Activated T-helper 17 cell treated with anti-CD3 and anti-CD28 coated beads, Interleukin-2, amount 50 U/mL, for 72 hours (primary cell): Measurements from ENCODE around the gene F2RL2. TPM values are rescaled to one million over a fixed set of nuclear protein-coding genes. Genes with fewer than 3 reads are reported as not detected.
"Not testable (repeated sequence)": the region's sequence is repeated elsewhere in the genome, so short reads cannot be mapped to it uniquely, and the experiment has no call there.

Experiments used
- ATAC-seq: fragments of 150-1000 bp; cut with Tn5 transposase; replicated peaks from 2 replicates; pipeline ENCODE4 v1.10.0; 2021; ENCODE audit warnings: mild to moderate bottlenecking, moderate library complexity
- H3K27ac Mint-ChIP-seq: one replicate; pipeline ENCODE4 v1.8.0; 2022; ENCODE audit warnings: mixed read lengths
- H3K27me3 Mint-ChIP-seq: one replicate; pipeline ENCODE4 v1.8.0; 2022; ENCODE audit warnings: mixed read lengths
- H3K36me3 Mint-ChIP-seq: one replicate; pipeline ENCODE4 v1.8.0; 2022; ENCODE audit warnings: low read depth, mild to moderate bottlenecking, mixed read lengths
- H3K4me1 Mint-ChIP-seq: one replicate; pipeline ENCODE4 v1.8.0; 2022; ENCODE audit warnings: mixed read lengths
- H3K4me3 Mint-ChIP-seq: one replicate; pipeline ENCODE4 v1.8.0; 2022; ENCODE audit warnings: mild to moderate bottlenecking, mixed read lengths
- H3K9me3 Mint-ChIP-seq: one replicate; pipeline ENCODE4 v1.8.0; 2022; ENCODE audit warnings: mixed read lengths
- total RNA-seq, 2 donors: library from RNA; stranded (reverse); gene quantifications; one replicate each; pipeline ENCODE4 v1.2.3, GENCODE V29; 2022

The F2RL2 gene
- total RNA-seq, 2 donors from 2014 or later = 1.1 TPM; not detected in 1

DNA sequence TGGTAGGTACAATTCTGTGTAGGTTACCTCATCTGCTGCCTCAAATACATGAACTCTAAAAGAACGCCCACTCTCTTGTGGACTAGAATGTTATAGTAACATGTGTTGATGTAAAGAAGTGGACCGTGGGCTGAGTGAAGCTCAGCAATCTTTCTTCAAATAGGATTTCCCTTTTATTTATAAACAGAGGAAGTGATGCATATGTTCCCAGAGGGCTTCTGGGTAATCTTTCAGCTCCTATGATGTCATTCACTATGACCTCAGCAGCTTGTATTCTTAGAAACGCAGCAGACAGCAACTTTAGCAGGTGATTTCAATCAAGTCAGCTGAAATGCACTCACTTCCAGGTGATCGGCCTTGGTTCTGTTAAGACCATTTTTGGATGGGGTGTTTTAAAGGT, 14.4 kb downstream of the F2RL2 start:
- no peaks in the 10 kb centered on the region for H3K27me3 Mint-ChIP-seq
- peak; percentile 83 for ATAC-seq
- H3K4me3 Mint-ChIP-seq = peak overlapping the region; percentile 49
- H3K36me3 Mint-ChIP-seq = peaks cover 100% of the 10 kb centered on the region
- H3K9me3 Mint-ChIP-seq = no peaks in the 10 kb centered on the region
- peak overlapping the region; percentile 85 for H3K27ac Mint-ChIP-seq
- H3K4me1 Mint-ChIP-seq = peaks cover 22% of the 10 kb centered on the region

DNA sequence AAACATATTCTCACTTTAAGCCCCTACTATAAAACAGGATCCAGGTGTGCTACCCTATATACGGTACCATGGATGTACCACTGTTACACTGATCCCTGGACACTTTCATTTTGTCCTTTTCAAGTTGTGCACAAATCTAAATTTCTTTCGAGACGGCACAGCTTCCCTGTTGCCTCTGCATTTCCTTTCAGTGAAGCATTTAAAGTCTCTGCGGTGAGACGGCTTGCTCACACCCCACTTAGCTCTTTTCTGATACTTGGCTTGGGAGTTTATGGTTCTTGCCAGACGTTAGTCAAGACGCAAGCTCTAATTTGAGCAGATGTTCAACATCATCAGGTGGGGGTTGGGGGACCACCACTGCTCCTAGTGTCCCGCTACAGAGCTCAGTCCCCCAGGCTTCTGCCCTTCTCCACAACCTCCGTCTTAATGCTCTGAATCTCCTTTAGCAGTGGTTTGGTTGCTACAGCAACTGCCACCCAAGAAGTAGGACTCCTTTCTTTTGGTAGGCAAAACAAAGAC, 15.8 kb downstream of the F2RL2 start:
- ATAC-seq = no peak
- Mint-ChIP-seq H3K36me3 (peaks cover 100% of the 10 kb centered on the region), H3K9me3 (no peaks in the 10 kb centered on the region)

DNA sequence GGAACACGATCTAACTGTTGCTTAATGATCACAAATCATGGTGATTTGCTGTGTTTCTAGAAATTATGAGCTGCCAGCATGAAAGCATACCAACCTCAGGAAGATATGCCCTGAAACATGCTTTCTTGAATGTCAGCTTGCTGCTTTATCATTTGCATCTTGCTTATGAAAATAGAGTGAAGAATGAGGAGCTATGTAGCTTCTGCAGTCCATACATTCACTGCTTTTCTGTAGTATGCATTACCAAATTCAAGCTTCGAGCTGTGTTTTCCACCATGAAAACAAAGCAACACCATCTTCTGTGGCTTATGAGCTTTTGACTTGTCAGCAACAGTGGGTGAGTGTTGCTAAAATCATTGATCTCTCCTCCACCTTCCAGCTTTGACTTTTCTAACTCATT, 16.5 kb downstream of the F2RL2 start:
- H3K9me3 Mint-ChIP-seq = no peaks in the 10 kb centered on the region
- H3K4me3 Mint-ChIP-seq = no peak overlapping the region
- no peaks in the 10 kb centered on the region for H3K27me3 Mint-ChIP-seq
- peaks cover 100% of the 10 kb centered on the region for H3K36me3 Mint-ChIP-seq
- peaks cover 22% of the 10 kb centered on the region for H3K4me1 Mint-ChIP-seq
- peak overlapping the region; percentile 60 for H3K27ac Mint-ChIP-seq
- peak; percentile 16 for ATAC-seq

More for the DNA sequence above, 15.8 kb downstream of the F2RL2 start:
- no peaks in the 10 kb centered on the region for H3K27me3 Mint-ChIP-seq
- peak overlapping the region; percentile 30 for H3K4me3 Mint-ChIP-seq
- peak overlapping the region; percentile 50 for H3K27ac Mint-ChIP-seq
- H3K4me1 Mint-ChIP-seq = peaks cover 22% of the 10 kb centered on the region

DNA sequence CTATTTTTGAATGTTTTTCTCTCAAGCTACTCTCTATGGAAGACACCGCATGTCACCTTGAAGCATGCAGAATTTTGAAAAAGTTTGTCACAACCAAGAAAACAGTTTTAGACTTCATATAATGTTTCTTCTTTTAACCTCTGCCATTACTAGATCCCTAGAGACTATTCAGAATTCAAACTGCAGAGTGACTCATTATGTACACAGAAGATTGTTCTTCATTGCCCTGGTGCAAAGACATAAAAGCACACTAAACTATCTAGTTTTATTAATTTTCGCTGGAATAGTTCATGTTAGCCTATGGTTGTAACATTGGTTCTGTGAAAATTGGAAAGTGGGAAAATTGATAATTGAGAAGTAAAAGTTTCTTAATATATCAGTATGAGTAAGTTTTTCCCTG, 18.4 kb downstream of the F2RL2 start:
- Mint-ChIP-seq H3K4me3 (no peak overlapping the region), H3K4me1 (peaks cover 18% of the 10 kb centered on the region), H3K36me3 (peaks cover 98% of the 10 kb centered on the region), H3K27ac (no peak overlapping the region), H3K9me3 (no peaks in the 10 kb centered on the region), H3K27me3 (no peaks in the 10 kb centered on the region)
- ATAC-seq = no peak

DNA sequence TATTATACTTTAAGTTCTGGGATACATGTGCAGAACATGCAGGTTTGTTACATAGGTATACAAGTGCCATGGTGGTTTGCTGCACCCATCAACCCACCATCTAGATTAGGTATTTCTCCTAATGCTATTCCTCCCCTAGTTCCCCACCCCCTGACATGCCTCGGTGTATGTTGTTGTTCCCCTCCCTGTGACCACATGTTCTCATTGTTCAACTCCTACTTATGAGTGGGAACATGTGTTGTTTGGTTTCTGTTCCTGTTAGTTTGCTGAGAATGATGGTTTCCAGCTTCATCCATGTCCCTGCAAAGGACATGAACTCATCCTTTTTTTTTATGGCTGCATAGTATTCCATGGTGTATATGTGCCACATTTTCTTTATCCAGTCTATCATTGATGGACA, 19.2 kb downstream of the F2RL2 start:
- not testable (repeated sequence) for ATAC-seq, H3K27me3 Mint-ChIP-seq, H3K9me3 Mint-ChIP-seq, H3K4me3 Mint-ChIP-seq
- Mint-ChIP-seq H3K4me1 (peaks cover 18% of the 10 kb centered on the region), H3K27ac (peak overlapping the region; percentile 29), H3K36me3 (peaks cover 98% of the 10 kb centered on the region)

DNA sequence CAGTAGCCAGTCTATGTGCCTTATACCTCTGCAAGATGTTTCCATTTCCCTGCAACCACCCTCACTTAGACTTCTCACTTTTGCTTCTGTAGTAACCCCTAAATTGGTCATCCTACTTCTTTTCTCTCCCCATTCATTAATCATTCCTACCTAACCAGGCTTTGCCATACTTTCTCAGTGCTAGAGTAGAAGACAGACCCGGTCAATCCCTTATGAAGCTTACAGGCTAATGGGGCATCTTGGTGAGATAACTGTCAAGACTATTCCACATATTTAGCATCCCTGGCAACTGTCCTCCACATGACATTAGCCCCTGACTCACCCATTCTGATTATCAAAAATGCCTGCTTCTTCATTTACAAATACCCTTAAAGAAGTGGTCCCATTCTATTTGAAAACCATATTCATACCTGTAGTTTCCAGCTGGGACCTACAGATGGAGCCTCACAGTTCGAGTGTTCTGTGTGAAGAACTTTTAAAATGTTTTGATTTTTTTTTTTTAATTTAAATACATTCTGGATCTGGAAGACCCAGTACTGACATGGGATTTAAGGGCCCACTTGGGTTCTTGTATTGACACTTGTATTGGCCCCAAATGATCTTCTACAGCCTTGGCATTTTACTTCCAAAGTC, 21.0 kb downstream of the F2RL2 start:
- no peak overlapping the region for H3K27ac Mint-ChIP-seq
- peaks cover 5% of the 10 kb centered on the region for H3K4me1 Mint-ChIP-seq
- H3K4me3 Mint-ChIP-seq = no peak overlapping the region
- ATAC-seq = no peak
- H3K9me3 Mint-ChIP-seq = no peaks in the 10 kb centered on the region
- H3K36me3 Mint-ChIP-seq = peaks cover 97% of the 10 kb centered on the region
- H3K27me3 Mint-ChIP-seq = no peaks in the 10 kb centered on the region

DNA sequence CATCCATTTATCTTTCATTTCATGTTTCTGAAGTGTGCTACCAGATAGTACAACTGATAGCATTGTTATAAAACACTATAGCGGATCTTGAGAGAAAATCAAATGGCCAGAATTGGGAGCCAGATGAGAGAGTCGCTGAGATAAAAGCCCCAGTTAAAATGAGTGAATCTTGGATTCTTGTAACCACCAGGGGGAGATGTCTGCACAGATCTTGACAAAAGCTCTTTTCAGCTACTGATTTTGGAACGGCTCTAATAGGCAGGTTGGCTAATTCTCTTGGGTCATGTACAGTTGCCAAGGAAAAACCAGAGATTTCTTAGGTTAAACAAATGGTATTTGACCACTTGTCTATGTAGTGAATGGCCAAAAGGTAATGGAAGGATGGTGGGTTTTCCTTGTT, 21.7 kb downstream of the F2RL2 start:
- no peaks in the 10 kb centered on the region for H3K27me3 Mint-ChIP-seq
- H3K4me3 Mint-ChIP-seq = no peak overlapping the region
- no peak overlapping the region for H3K27ac Mint-ChIP-seq
- H3K9me3 Mint-ChIP-seq = no peaks in the 10 kb centered on the region
- peaks cover 5% of the 10 kb centered on the region for H3K4me1 Mint-ChIP-seq
- peak; percentile 56 for ATAC-seq
- peaks cover 97% of the 10 kb centered on the region for H3K36me3 Mint-ChIP-seq

DNA sequence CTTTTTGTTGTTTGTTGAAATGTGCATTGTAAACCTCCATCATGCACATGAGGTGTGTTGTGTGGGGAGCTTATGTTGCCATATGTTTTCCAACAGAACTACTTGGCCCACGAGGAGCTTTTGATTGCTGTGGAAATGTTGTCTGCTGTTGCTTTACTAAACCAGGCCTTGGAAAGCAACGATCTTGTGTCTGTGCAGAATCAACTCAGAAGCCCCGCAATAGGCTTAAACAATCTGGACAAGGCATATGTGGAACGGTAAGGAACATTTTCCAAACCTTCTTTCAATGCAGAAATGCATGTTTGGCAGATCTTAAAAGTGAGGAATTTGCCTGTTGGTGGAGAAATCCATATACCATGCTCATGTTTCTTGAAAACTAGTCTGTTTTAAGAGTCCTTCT, 22.5 kb downstream of the F2RL2 start:
- Mint-ChIP-seq H3K4me1 (peaks cover 10% of the 10 kb centered on the region), H3K27ac (no peak overlapping the region), H3K36me3 (peaks cover 97% of the 10 kb centered on the region), H3K9me3 (no peaks in the 10 kb centered on the region), H3K4me3 (no peak overlapping the region), H3K27me3 (no peaks in the 10 kb centered on the region)
- no peak for ATAC-seq

DNA sequence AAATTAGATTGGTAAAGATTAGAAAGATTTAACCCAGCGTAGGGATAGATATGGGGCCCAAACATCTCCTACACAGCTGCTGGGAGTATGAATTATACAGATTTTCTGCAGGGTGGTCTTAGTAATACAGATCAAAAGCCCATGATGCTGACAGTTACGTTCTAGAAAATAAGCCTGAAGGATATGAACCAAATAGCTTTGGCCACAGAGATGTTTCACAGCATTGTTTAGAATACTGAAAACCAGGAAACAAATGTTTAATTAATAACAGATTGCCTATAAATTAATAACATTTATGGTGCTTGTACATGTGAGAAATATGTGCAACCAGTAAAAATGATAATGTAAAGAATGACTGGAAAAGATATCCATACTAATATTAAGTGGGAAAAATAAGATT, 24.7 kb downstream of the F2RL2 start:
- no peaks in the 10 kb centered on the region for H3K9me3 Mint-ChIP-seq
- H3K36me3 Mint-ChIP-seq = peaks cover 96% of the 10 kb centered on the region
- ATAC-seq = no peak
- H3K4me1 Mint-ChIP-seq = peaks cover 5% of the 10 kb centered on the region
- H3K27ac Mint-ChIP-seq = no peak overlapping the region
- no peaks in the 10 kb centered on the region for H3K27me3 Mint-ChIP-seq
- H3K4me3 Mint-ChIP-seq = no peak overlapping the region

DNA sequence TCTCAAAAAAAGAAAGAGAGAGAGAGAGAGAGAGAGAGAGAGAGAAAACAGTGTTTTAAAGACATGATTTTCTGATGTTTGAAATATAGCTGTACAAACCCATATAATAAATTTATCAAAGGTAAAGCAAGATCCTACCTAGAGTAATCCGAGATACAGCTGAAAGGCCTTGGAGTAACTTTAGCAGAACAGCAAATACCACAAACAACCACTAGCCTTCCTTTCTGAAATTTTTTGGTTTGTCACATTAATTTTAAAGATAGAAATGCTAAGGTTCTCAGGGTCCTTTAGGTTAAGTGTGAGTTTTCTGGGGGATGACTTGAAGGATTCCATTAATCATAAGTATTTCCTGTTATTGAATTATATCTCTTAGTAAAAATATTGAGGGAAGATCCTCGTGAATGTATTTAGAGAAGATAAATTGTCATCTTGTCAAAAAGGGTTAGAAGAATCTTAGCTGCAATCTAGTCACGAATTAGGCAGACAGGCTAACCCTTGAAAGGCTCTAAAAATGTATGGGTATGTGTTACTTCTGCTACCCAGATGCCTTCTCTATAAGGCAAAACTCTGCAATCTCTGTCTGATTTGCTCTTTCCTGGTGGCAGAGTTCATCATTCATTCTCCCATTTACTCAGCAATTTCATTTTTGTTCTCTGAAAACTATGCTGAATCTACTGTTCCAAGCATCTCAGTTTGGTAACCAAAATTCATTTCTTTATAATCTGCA, 27.3 kb downstream of the F2RL2 start:
- H3K27ac Mint-ChIP-seq = peak overlapping the region; percentile 64
- peaks cover 96% of the 10 kb centered on the region for H3K36me3 Mint-ChIP-seq
- no peak overlapping the region for H3K4me3 Mint-ChIP-seq
- no peaks in the 10 kb centered on the region for H3K27me3 Mint-ChIP-seq
- peaks cover 5% of the 10 kb centered on the region for H3K4me1 Mint-ChIP-seq
- H3K9me3 Mint-ChIP-seq = no peaks in the 10 kb centered on the region
- ATAC-seq = no peak

DNA sequence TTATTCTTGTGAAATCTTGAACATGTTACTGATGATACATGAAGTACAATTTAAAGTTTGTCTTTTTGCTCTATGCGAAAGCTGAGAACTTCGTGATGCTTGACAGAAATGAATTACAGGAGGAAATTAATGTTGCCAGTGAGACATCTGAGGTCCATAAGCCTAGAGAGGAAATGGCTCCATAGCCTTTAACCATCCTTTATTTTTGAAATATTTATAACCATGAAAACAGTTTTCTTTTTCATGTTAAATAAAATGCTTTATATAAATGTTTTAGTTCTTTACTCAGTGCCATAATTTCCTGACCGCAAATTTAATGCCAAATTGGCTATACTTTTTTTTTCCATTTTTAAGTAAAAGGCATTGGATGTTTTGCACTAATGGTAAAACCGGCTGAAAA, 29.1 kb downstream of the F2RL2 start:
- Mint-ChIP-seq H3K4me1 (peaks cover 5% of the 10 kb centered on the region), H3K36me3 (peaks cover 97% of the 10 kb centered on the region), H3K27me3 (no peaks in the 10 kb centered on the region), H3K9me3 (no peaks in the 10 kb centered on the region), H3K27ac (no peak overlapping the region), H3K4me3 (no peak overlapping the region)
- ATAC-seq = no peak

DNA sequence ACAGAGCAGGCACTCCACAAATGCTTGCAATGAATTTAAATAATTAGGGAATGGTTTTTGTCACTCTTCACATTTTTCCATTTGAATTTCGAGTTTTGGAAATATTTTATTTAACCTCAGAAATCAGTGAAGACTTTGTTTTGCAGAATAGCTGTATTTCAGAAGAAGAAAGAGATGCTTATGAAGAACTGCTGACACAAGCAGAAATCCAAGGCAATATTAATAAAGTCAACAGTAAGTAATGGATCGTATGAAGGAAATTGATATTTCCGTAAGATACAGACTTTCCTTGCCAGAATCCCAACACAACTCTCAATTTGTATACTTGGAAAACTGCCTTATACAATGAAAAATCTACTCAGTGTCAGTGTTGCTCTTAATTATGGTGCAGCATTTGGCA, 30.5 kb downstream of the F2RL2 start:
- Mint-ChIP-seq H3K4me3 (no peak overlapping the region), H3K4me1 (peaks cover 5% of the 10 kb centered on the region), H3K36me3 (peaks cover 90% of the 10 kb centered on the region), H3K27ac (no peak overlapping the region), H3K27me3 (no peaks in the 10 kb centered on the region), H3K9me3 (no peaks in the 10 kb centered on the region)
- ATAC-seq = no peak

DNA sequence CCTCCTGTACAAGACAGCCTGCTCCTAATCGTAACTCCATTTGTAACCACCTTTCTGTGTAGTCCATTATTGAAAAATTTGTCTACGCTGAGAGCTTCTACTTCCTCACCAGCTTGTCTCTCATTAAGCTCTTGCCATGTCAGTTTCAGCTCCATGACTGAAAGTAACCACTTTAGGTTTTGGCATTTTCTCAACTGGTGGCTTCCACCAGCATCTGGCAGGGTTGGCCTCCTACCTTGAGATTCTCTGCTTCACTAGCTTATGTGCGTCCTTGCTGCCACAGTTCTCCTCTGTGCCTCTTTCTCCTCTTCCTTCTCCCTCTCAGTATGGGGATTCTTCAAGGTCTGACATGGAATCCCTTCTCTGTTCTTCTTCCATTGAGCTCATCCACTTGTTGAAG, 31.8 kb downstream of the F2RL2 start:
- Mint-ChIP-seq H3K27ac (peak overlapping the region; percentile 32), H3K4me3 (no peak overlapping the region)
- no peak for ATAC-seq

DNA sequence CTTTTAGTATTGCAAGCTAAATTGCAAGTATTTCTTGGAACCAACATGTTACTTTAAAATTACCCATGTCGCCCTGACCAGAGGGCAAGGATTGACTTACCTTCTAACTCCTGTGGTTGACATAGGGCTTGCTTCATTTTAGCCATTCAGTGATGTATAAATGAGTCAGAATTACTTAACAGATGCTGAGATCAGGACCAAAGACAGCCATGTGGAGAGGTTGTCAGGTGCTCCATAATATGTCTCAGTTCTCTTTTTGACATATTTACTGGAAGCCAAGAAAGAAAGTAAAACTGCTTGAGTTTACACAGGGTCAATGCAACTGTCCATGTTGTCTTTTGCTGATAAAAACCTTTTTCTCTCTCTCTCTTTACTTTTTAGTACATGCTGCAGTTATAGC, 33.2 kb downstream of the F2RL2 start:
- Mint-ChIP-seq H3K4me3 (no peak overlapping the region), H3K4me1 (no peaks in the 10 kb centered on the region), H3K27ac (no peak overlapping the region), H3K36me3 (peaks cover 77% of the 10 kb centered on the region), H3K9me3 (no peaks in the 10 kb centered on the region), H3K27me3 (no peaks in the 10 kb centered on the region)
- peak; percentile 99 for ATAC-seq

More for the DNA sequence above, 31.8 kb downstream of the F2RL2 start:
- Mint-ChIP-seq H3K4me1 (peaks cover 3% of the 10 kb centered on the region), H3K36me3 (peaks cover 81% of the 10 kb centered on the region), H3K27me3 (no peaks in the 10 kb centered on the region), H3K9me3 (no peaks in the 10 kb centered on the region)

DNA sequence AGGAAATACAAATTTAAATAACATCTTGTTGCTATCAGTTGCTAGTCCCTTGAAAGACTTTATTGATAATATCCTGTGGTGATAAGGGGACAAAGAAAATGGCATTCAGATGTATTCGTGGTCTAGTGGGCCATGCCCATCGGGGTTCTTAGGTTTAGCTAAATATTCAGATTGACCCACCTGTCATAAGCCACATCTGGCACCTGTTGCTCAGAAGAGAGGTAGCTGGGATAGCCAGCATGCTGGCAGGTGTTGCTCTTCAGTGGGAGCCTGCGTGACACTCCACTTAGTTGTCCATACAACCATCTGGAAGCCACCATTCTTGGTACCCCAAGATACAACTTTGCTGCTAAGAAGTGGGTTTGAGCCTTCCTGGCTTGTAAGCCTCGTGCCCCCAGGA, 36.7 kb downstream of the F2RL2 start:
- Mint-ChIP-seq H3K27ac (no peak overlapping the region), H3K9me3 (no peaks in the 10 kb centered on the region), H3K36me3 (peaks cover 53% of the 10 kb centered on the region), H3K4me3 (no peak overlapping the region), H3K4me1 (peaks cover 4% of the 10 kb centered on the region), H3K27me3 (no peaks in the 10 kb centered on the region)
- ATAC-seq = no peak
